HepG2 (cell line): Measurements from ENCODE around the gene GPR37L1. TPM values are rescaled to one million over a fixed set of nuclear protein-coding genes. Genes with fewer than 3 reads are reported as not detected.

ENCODE experiments used
- CEBPB ChIP-seq: IDR thresholded peaks from 2 replicates; pipeline ENCODE4 v1.6.1; 2011; ENCODE audit warnings: low read depth, low read length, improper control_type of control experiment, borderline replicate concordance
- CERS6 ChIP-seq: sonication (generic); formaldehyde crosslinking; IDR thresholded peaks from 2 replicates; pipeline ENCODE4 v1.5.0; 2020; ENCODE audit warnings: missing genetic modification reagents
- CTCF ChIP-seq: sonication (generic); formaldehyde crosslinking; IDR thresholded peaks from 2 replicates; pipeline ENCODE4 v1.5.0; 2020; ENCODE audit warnings: mild to moderate bottlenecking, missing genetic modification reagents, moderate library complexity
- GTF2F1 ChIP-seq: fragments of 150-350 bp; IDR thresholded peaks from 2 replicates; pipeline ENCODE4 v1.6.1; 2014; ENCODE audit warnings: low read length
- HDAC2 ChIP-seq: sonication (generic); formaldehyde crosslinking; IDR thresholded peaks from 2 replicates; pipeline ENCODE4 v1.4.0; 2020; ENCODE audit warnings: missing genetic modification reagents
- HHEX ChIP-seq: IDR thresholded peaks from 2 replicates; pipeline ENCODE4 v1.6.1; 2016; ENCODE audit warnings: control low read depth
- KDM2A ChIP-seq: sonication (generic); formaldehyde crosslinking; IDR thresholded peaks from 2 replicates; pipeline ENCODE4 v1.4.0; 2020; ENCODE audit warnings: low read depth, missing genetic modification reagents, borderline replicate concordance
- MEIS1 ChIP-seq: sonication (generic); formaldehyde crosslinking; IDR thresholded peaks from 2 replicates; pipeline ENCODE4 v1.9.0; 2021; ENCODE audit warnings: mild to moderate bottlenecking, missing genetic modification reagents, moderate library complexity, borderline replicate concordance
- MTERF4 ChIP-seq: sonication (generic); formaldehyde crosslinking; IDR thresholded peaks from 2 replicates; pipeline ENCODE4 v1.8.0; 2023; ENCODE audit warnings: mild to moderate bottlenecking, missing genetic modification reagents
- RXRA ChIP-seq: sonication (generic); formaldehyde crosslinking; IDR thresholded peaks from 2 replicates; pipeline ENCODE4 v1.5.1; 2020; ENCODE audit warnings: missing genetic modification reagents
- SMAD3 ChIP-seq: sonication (generic); formaldehyde crosslinking; IDR thresholded peaks from 2 replicates; pipeline ENCODE4 v1.4.0; 2020; ENCODE audit warnings: missing genetic modification reagents
- SRY ChIP-seq: sonication (generic); formaldehyde crosslinking; IDR thresholded peaks from 2 replicates; pipeline ENCODE4 v1.8.0; 2022; ENCODE audit warnings: mild to moderate bottlenecking, missing genetic modification reagents
- TAF15 ChIP-seq: fragments of 200-400 bp; formaldehyde crosslinking; IDR thresholded peaks from one replicate; pipeline ENCODE4 v1.6.1; 2018; ENCODE audit warnings: mild to moderate bottlenecking, low read depth, low read length; ENCODE audit not compliant: poor library complexity, severe bottlenecking
- TBX3 ChIP-seq: fragments of 450-650 bp; IDR thresholded peaks from 2 replicates; pipeline ENCODE4 v1.6.1; 2017; ENCODE audit warnings: antibody characterized with exemption, mild to moderate bottlenecking, inconsistent platforms, borderline replicate concordance
- TEAD3 ChIP-seq: optimal IDR thresholded peaks from 2 replicates; pipeline ENCODE3; 2016; ENCODE audit warnings: borderline replicate concordance
- TMF1 ChIP-seq: sonication (generic); formaldehyde crosslinking; IDR thresholded peaks from 2 replicates; pipeline ENCODE4 v1.8.1; 2022; ENCODE audit warnings: low read depth, missing genetic modification reagents
- ZBTB25 ChIP-seq: IDR thresholded peaks from 2 replicates; pipeline ENCODE4 v1.6.1; 2018; ENCODE audit warnings: missing genetic modification reagents
- ZBTB7A ChIP-seq: sonication (generic); formaldehyde crosslinking; IDR thresholded peaks from 2 replicates; pipeline ENCODE4 v1.8.0; 2022; ENCODE audit warnings: mild to moderate bottlenecking, missing genetic modification reagents
- ZKSCAN1 ChIP-seq: fragments of 150-350 bp; IDR thresholded peaks from 2 replicates; pipeline ENCODE4 v1.6.1; 2014; ENCODE audit warnings: low read length
- ZMAT3 ChIP-seq: sonication (generic); formaldehyde crosslinking; conservative IDR thresholded peaks from 2 replicates; pipeline ENCODE4 v1.7.0; 2021; ENCODE audit warnings: missing genetic modification reagents
- ZNF121 ChIP-seq: sonication (generic); formaldehyde crosslinking; IDR thresholded peaks from 2 replicates; pipeline ENCODE4 v1.5.0; 2020; ENCODE audit warnings: mild to moderate bottlenecking, missing genetic modification reagents
- ZNF576 ChIP-seq: sonication (generic); formaldehyde crosslinking; IDR thresholded peaks from 2 replicates; pipeline ENCODE4 v1.4.0; 2020; ENCODE audit warnings: mild to moderate bottlenecking, missing genetic modification reagents
- ZNF615 ChIP-seq: sonication (generic); formaldehyde crosslinking; IDR thresholded peaks from 2 replicates; pipeline ENCODE4 v1.5.0; 2020; ENCODE audit warnings: mild to moderate bottlenecking, missing genetic modification reagents, borderline replicate concordance
- ZNF761 ChIP-seq: sonication (generic); formaldehyde crosslinking; conservative IDR thresholded peaks from 2 replicates; pipeline ENCODE4 v1.4.0; 2020; ENCODE audit warnings: mild to moderate bottlenecking, missing genetic modification reagents
- ZNF800 ChIP-seq: sonication (generic); formaldehyde crosslinking; IDR thresholded peaks from 2 replicates; pipeline ENCODE4 v1.4.0; 2020; ENCODE audit warnings: missing genetic modification reagents
- polyA plus RNA-seq, 8 experiments: library from polyadenylated mRNA; depleted of rRNA in 3 of 8; stranded (reverse) in 7 of 8; unstranded in 1 of 8; fragments of >200 nt; fragmentation: Illumina TruSeq in 4 of 8; extraction: Trizol in 4 of 8; gene quantifications; 2 replicates each; pipeline versions ENCODE4 v1.2.1 to v1.2.3, GENCODE V29; 2011 to 2016; ENCODE audit warnings: low read depth in 4 of 8, missing spikeins in 1 of 8, mixed read lengths in 1 of 8; ENCODE audit not compliant: insufficient read depth in 1 of 8
- total RNA-seq, 5 experiments: library from RNA; depleted of rRNA; stranded (reverse); fragments of >200 nt; fragmentation: Illumina TruSeq; extraction: Trizol; gene quantifications; 2 replicates each; pipeline ENCODE4 v1.2.3, GENCODE V29; 2016; ENCODE audit warnings: low read depth in 1 of 5

The GPR37L1 gene
- total and polyA plus RNA-seq, 2 of the 13 experiments (the other 11 are each of a cell fraction or from before 2014, with no cell fraction given) = 0.13 TPM; not detected in 1

GRCh38 chr1:202122639-202123335 is at the start of gene GPR37L1 (continued):
- TF ChIP-seq ZNF761 (CRISPR knock-in tag) (no peak), SMAD3 (CRISPR knock-in tag) (no peak), ZBTB7A (CRISPR knock-in tag) (no peak), TBX3 (no peak), TMF1 (CRISPR knock-in tag) (no peak), ZKSCAN1 (no peak), ZNF121 (CRISPR knock-in tag) (no peak), SRY (CRISPR knock-in tag) (no peak), CEBPB (no peak), HHEX (CRISPR knock-in tag) (no peak), MTERF4 (CRISPR knock-in tag) (no peak), ZMAT3 (CRISPR knock-in tag) (no peak), HDAC2 (CRISPR knock-in tag) (peak; percentile 17; the same call in 1 of the 2 replicates), TAF15 (peak; percentile 22), RXRA (CRISPR knock-in tag) (0 out of 2 replicates have a peak, but pooled peaks have one; percentile 41), GTF2F1 (no peak), MEIS1 (CRISPR knock-in tag) (no peak), ZBTB25 (CRISPR knock-in tag) (no peak), ZNF576 (no peak), CTCF (CRISPR knock-in tag) (peak; percentile 87), TEAD3 (CRISPR knock-in tag) (peak; percentile 31), ZNF800 (no peak), KDM2A (CRISPR knock-in tag) (peak; percentile 31; the same call in 1 of the 2 replicates), CERS6 (no peak), ZNF615 (no peak)
